ENCODE results near the gene CDHR3. TPM values are rescaled to one million over a fixed set of nuclear protein-coding genes. Genes with fewer than 3 reads are reported as not detected.

The CDHR3 gene
- total and polyA plus RNA-seq, 10 of the 15 experiments (the other 5 are each of a cell fraction or from before 2014, with no cell fraction given): 0.06 to 0.11 TPM; not detected in 8

- CTCF ChIA-PET: interaction anchor here (0.7 to 5.7 kb wide), 13 partner anchors 10 to 93 kb away, joined by 3 to 67 read pairs (median 7); partner anchors contain the start of gene SYPL1
- TF ChIP-seq NFYA (IDR thresholded peaks at IDR 0.05; ENCODE audit: borderline replicate concordance, low read depth, low read length): no peak
- no peak for TF ChIP-seq ETV6 (conservative IDR thresholded peaks at IDR 0.05 in 1 of 2, IDR thresholded peaks at IDR 0.05 in 1 of 2; ENCODE audit: borderline replicate concordance in 1 of 2, low read depth in 1 of 2)
- TF ChIP-seq TAF1 (IDR thresholded peaks at IDR 0.05; ENCODE audit: borderline replicate concordance, low read depth, low read length): no peak
- no peak for TF ChIP-seq POLR2AphosphoS2 (IDR thresholded peaks at IDR 0.05; ENCODE audit: low read depth, low read length)
- no peak for TF ChIP-seq IKZF2 (IDR thresholded peaks at IDR 0.05)
- TF ChIP-seq ATF2 (IDR thresholded peaks at IDR 0.05; ENCODE audit: low read length): no peak
- TF ChIP-seq BMI1 (IDR thresholded peaks at IDR 0.05; ENCODE audit: borderline replicate concordance): no peak
- no peak for TF ChIP-seq EP300 (IDR thresholded peaks at IDR 0.05; ENCODE audit: borderline replicate concordance in 1 of 2, control insufficient read depth in 1 of 2, low read depth in 2 of 2, low read length in 2 of 2)
- TF ChIP-seq BCL3 (IDR thresholded peaks at IDR 0.05; ENCODE audit: borderline replicate concordance, insufficient read depth, low read depth, low read length, poor library complexity, severe bottlenecking): no peak
- TF ChIP-seq JUNB (IDR thresholded peaks at IDR 0.05): no peak
- TF ChIP-seq, protein P1, sequence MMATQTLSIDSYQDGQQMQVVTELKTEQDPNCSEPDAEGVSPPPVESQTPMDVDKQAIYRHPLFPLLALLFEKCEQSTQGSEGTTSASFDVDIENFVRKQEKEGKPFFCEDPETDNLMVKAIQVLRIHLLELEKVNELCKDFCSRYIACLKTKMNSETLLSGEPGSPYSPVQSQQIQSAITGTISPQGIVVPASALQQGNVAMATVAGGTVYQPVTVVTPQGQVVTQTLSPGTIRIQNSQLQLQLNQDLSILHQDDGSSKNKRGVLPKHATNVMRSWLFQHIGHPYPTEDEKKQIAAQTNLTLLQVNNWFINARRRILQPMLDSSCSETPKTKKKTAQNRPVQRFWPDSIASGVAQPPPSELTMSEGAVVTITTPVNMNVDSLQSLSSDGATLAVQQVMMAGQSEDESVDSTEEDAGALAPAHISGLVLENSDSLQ (IDR thresholded peaks at IDR 0.05): no peak
- TF ChIP-seq ZZZ3 (IDR thresholded peaks at IDR 0.05; ENCODE audit: control insufficient read depth, insufficient read length, low read depth): no peak
- no peak for DNase-seq (ENCODE audit: low read depth, low spot score)
- H3K36me3 ChIP-seq (ENCODE audit: control insufficient read depth in 2 of 2, insufficient read depth in 2 of 2, low read length in 1 of 2): no peaks in the 10 kb centered on the region
- intact Hi-C loops (cut with micrococcal nuclease; ENCODE audit: unreplicated experiment) (no loop called here), in situ Hi-C loops (cut with MboI) (no loop called here)
- SMC1A ChIA-PET (ENCODE audit: uncharacterized antibody, unreplicated experiment): interaction anchor here (0.8 to 10.3 kb wide), 18 partner anchors 11 to 274 kb away, joined by 3 to 164 read pairs (median 6); partner anchors contain the start of gene SYPL1
- no peak for ATAC-seq
- RAD21 ChIA-PET (ENCODE audit: unreplicated experiment): interaction anchor here (1.3 to 8.3 kb wide), 14 partner anchors 14 to 213 kb away, joined by 3 to 118 read pairs (median 8); partner anchors contain the start of genes NAMPT and SYPL1
- peak overlapping the region; percentile 93; the same call in 1 of the 2 replicates for H3K4me2 ChIP-seq (ENCODE audit: control insufficient read depth, insufficient read depth)
- WGBS (ENCODE audit: insufficient coverage, insufficient replicate concordance, low lambda C conversion rate, missing lambda C conversion rate): 82% methylated on average over 4 of the region's 4 CpGs
- FAIRE-seq: no peak
- H3K4me3 ChIP-seq: no peak overlapping the region
- H2AFZ ChIP-seq (ENCODE audit: control insufficient read depth, low read depth, low read length): no peak overlapping the region
- H3K9ac ChIP-seq (ENCODE audit: control insufficient read depth, insufficient read depth, low read length): no peak overlapping the region; the same call in 1 of the 2 replicates
- no peaks in the 10 kb centered on the region for H3K9me3 ChIP-seq (replicated peaks; ENCODE audit: control insufficient read depth, insufficient read depth, low read length)
- H4K20me1 ChIP-seq (ENCODE audit: control insufficient read depth, insufficient read depth): no peaks in the 10 kb centered on the region
- peak overlapping the region; percentile 98 for H3K27ac ChIP-seq (ENCODE audit: control insufficient read depth, insufficient read depth)
- H3K4me1 ChIP-seq (ENCODE audit: control insufficient read depth, insufficient read depth, low read length): peaks cover 69% of the 10 kb centered on the region
- H3K79me2 ChIP-seq (ENCODE audit: control insufficient read depth, insufficient read depth, low read length): no peaks in the 10 kb centered on the region; the same call in 1 of the 2 replicates
- H3K27me3 ChIP-seq (replicated peaks in 1 of 2; ENCODE audit: control insufficient read depth in 2 of 2, insufficient read depth in 2 of 2, low read length in 1 of 2): no peaks in the 10 kb centered on the region
- no TSS peak for BruUV-seq (replicated peaks)
- POLR2A ChIA-PET: interaction anchor here (0.6 to 5.1 kb wide), 10 partner anchors 8 to 1477 kb away, joined by 3 to 56 read pairs (median 4); partner anchors contain the start of gene SYPL1
These were observed 109.6 kb downstream of the CDHR3 start for GRCh38 chr7:106072715-106073091.

Measured in GM12878 (cell line).